Heart left ventricle (tissue), 16 donors: ENCODE measurements around the gene GTF3C1. TPM values are rescaled to one million over a fixed set of nuclear protein-coding genes. Genes with fewer than 3 reads are reported as not detected.
A peak's percentile ranks its signal among the peaks of the same experiment; 100 is the strongest.
"Not testable (repeated sequence)": the region's sequence is repeated elsewhere in the genome, so short reads cannot be mapped to it uniquely, and the experiment has no call there.

ENCODE experiments used
- ATAC-seq, 4 donors: fragments of 200-7000 bp; cut with Tn5 transposase; one replicate each; pipeline ENCODE4 v1.9.1; 2020 to 2022; ENCODE audit warnings: moderate library complexity in 4 of 4, mild to moderate bottlenecking in 3 of 4, moderate number of reproducible peaks in 1 of 4
- DNase-seq, 5 donors: peaks; one replicate each; pipeline ENCODE4 v3.0.0-alpha.2; 2020
- H3K27ac ChIP-seq, 12 donors: fragments of 200-600 bp; sonication (generic) in 4 of 12; one replicate each; pipeline versions ENCODE4 v1.5.0 to v1.8.0; 2016 to 2022; ENCODE audit warnings: mild to moderate bottlenecking in 2 of 12
- H3K27me3 ChIP-seq, 9 donors: fragments of 200-600 bp; sonication (generic) in 2 of 9; one replicate each; pipeline versions ENCODE4 v1.5.1 to v1.8.0; 2016 to 2022; ENCODE audit warnings: mild to moderate bottlenecking in 3 of 9
- H3K36me3 ChIP-seq, 9 donors: fragments of 200-600 bp; sonication (generic) in 2 of 9; one replicate each; pipeline versions ENCODE4 v1.5.0 to v1.8.0; 2018 to 2022; ENCODE audit warnings: mild to moderate bottlenecking in 2 of 9
- H3K4me1 ChIP-seq, 12 donors: fragments of 200-600 bp; sonication (generic) in 4 of 12; one replicate each; pipeline versions ENCODE4 v1.5.0 to v1.8.0; 2016 to 2022; ENCODE audit warnings: mild to moderate bottlenecking in 3 of 12
- H3K4me3 ChIP-seq, 12 donors: fragments of 200-600 bp; sonication (generic) in 4 of 12; one replicate each; pipeline versions ENCODE4 v1.5.0 to v1.8.0; 2017 to 2022; ENCODE audit warnings: mild to moderate bottlenecking in 9 of 12, moderate library complexity in 4 of 12
- H3K9me3 ChIP-seq, 12 donors: fragments of 200-600 bp; sonication (generic) in 4 of 12; one replicate each; pipeline versions ENCODE4 v1.5.0 to v1.8.0; 2016 to 2022; ENCODE audit warnings: mild to moderate bottlenecking in 1 of 12
- CTCF ChIP-seq, 12 donors: fragments of 200-600 bp; sonication (generic) in 4 of 12; IDR thresholded peaks; one replicate each; pipeline versions ENCODE4 v1.5.0 to v1.8.0; 2018 to 2022; ENCODE audit warnings: antibody characterized with exemption in 12 of 12, mild to moderate bottlenecking in 5 of 12
- POLR2A ChIP-seq, 2 donors: fragments of 450-650 bp; IDR thresholded peaks; one replicate each; pipeline ENCODE4 v1.6.1; 2017; ENCODE audit warnings: antibody characterized with exemption in 2 of 2, mild to moderate bottlenecking in 2 of 2, moderate library complexity in 2 of 2
- WGBS, 4 donors: extraction: QIAGEN DNeasy Blood & Tissue Kit in 2 of 4; methylation state at CpG; one replicate each; pipeline versions ENCODE4 v1.1.5 to v1.1.7; 2013 to 2018; 5-methylcytosine and 5-hydroxymethylcytosine counted together
- intact Hi-C, 10 donors: fragments of 100-400 bp; cut with DNase I; formaldehyde crosslinking; loops; one replicate each; pipeline versions ENCODE4 v1.11.1 to v1.14.2; 2022
- polyA plus RNA-seq, 2 donors: library from polyadenylated mRNA; stranded (reverse); fragments of 200-250 nt; gene quantifications; one replicate each; pipeline ENCODE4 v1.2.3, GENCODE V29; 2013
- total RNA-seq, 9 donors: library from RNA; depleted of rRNA in 2 of 9; stranded (reverse); fragments of >200 nt in 2 of 9; fragmentation: NEBNext Ultra II Directional in 3 of 9; extraction: Animal tissue kit (Norgen Biotek cat#: 25700) in 3 of 9; gene quantifications; one replicate each; pipeline versions ENCODE4 v1.1.0 to v1.2.4, GENCODE V29; 2016 to 2023
- donor health status: ischemic (EF 13 %, LVEDD 7.1; RV severe dilation, severe dysfunction).
- donor health status: healthy with polysubstance abuse.
- donor health status: DM: no; HTN: yes; CAD: no.
- donor health status: DM: no; HTN: no; CAD: no.
- donor health status: ischemic (EF 25% LVEDD 6.9; RV normal size, moderate dysfunction).
- donor health status: ischemic (EF 25% LVEDD 5.7; RV mildly dilated, moderate dysfunction).
- donor health status: healthy.
- donor health status: DM: yes; HTN: yes; CAD: no.
- donor health status: ischemic (EF 35%, LVEDD 5.7; RV mildly dilated, moderate dysfunction).
- donor health status: nonischemic (EF 11% LVEDD 7.7; RV severe dilation, severe dysfunction).
- donor health status: DM: yes; HTN: yes; CAD: no.
- donor health status: PGD.
- donor health status: ischemic (EF 29% LVEDD 5.4; RV normal size, mild dysfunction).
- donor health status: nonischemic (EF 23%, LVEDD 6.1; RV moderate dilation, normal function).

GTF3C1 gene
- total and polyA plus RNA-seq, 11 donors, result 48.1 to 80.3 (median 69.5) TPM

GRCh38 chr16:27433636-27434035 is 116.1 kb downstream of the GTF3C1 start:
- DNase-seq (peak in 2 of 5 donors; percentile 1 to 5), ATAC-seq (no peak)
- H3K9me3 ChIP-seq, result no peaks in the 10 kb centered on the region
- intact Hi-C loops, result no loop called here
- peaks cover 0 to 19% (median 0%) of the 10 kb centered on the region in 9 donors for H3K27me3 ChIP-seq
- peaks cover 0 to 11% (median 0%) of the 10 kb centered on the region in 9 donors for H3K36me3 ChIP-seq
- WGBS, 4 donors, result 57 to 74% (median 65%) methylated on average over 8 of the region's 8 CpGs
- H3K27ac ChIP-seq, result no peak overlapping the region
- TF ChIP-seq POLR2A (IDR thresholded peaks at IDR 0.05) (no peak), CTCF (IDR thresholded peaks at IDR 0.05) (no peak)
- no peak overlapping the region for H3K4me3 ChIP-seq
- H3K4me1 ChIP-seq, result peaks cover 0 to 28% (median 0%) of the 10 kb centered on the region in 12 donors

DNA sequence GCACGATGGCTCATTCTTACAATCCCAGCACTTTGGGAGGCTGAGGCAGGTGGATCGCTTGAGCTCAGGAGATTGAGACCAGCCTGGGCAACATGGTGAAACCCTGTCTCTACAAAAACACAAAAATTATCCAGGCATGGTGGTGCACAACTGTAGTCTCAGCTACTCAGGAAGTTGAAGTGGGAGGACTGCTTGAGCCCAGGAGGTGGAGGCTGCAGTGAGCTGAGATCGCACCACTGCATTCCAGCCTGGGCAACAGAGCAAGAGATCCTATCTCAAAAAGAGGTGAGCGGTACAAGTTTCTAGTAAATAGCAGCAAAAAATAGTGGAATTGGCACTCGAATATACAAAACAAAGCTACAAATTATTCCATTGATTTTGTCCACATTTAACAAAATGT is 116.5 kb downstream of the GTF3C1 start:
- H3K4me3 ChIP-seq, DNase-seq, ATAC-seq, H3K27ac ChIP-seq, H3K9me3 ChIP-seq, intact Hi-C loops: not testable (repeated sequence)
- H3K4me1 ChIP-seq, result peaks cover 0 to 28% (median 0%) of the 10 kb centered on the region in 12 donors
- H3K36me3 ChIP-seq, result peaks cover 0 to 11% (median 0%) of the 10 kb centered on the region in 9 donors
- peaks cover 0 to 23% (median 0%) of the 10 kb centered on the region in 9 donors for H3K27me3 ChIP-seq
- 72 to 80% (median 75%) methylated on average over 5 of the region's 5 CpGs for WGBS, 4 donors

GRCh38 chr16:27432558-27432957 is 117.2 kb downstream of the GTF3C1 start:
- Histone ChIP-seq H3K27ac (no peak overlapping the region), H3K36me3 (peaks cover 0 to 6% (median 0%) of the 10 kb centered on the region in 9 donors), H3K9me3 (no peaks in the 10 kb centered on the region), H3K4me3 (no peak overlapping the region), H3K27me3 (peaks cover 0 to 26% (median 0%) of the 10 kb centered on the region in 9 donors), H3K4me1 (peaks cover 0 to 28% (median 0%) of the 10 kb centered on the region in 12 donors)
- no peak for TF ChIP-seq POLR2A (IDR thresholded peaks at IDR 0.05)
- no peak for TF ChIP-seq CTCF (IDR thresholded peaks at IDR 0.05)
- peak in 1 of 5 donors; percentile 4 for DNase-seq
- 40 to 47% (median 44%) methylated on average over 6 of the region's 6 CpGs for WGBS, 4 donors
- intact Hi-C loops, result no loop called here
- ATAC-seq, result no peak

DNA sequence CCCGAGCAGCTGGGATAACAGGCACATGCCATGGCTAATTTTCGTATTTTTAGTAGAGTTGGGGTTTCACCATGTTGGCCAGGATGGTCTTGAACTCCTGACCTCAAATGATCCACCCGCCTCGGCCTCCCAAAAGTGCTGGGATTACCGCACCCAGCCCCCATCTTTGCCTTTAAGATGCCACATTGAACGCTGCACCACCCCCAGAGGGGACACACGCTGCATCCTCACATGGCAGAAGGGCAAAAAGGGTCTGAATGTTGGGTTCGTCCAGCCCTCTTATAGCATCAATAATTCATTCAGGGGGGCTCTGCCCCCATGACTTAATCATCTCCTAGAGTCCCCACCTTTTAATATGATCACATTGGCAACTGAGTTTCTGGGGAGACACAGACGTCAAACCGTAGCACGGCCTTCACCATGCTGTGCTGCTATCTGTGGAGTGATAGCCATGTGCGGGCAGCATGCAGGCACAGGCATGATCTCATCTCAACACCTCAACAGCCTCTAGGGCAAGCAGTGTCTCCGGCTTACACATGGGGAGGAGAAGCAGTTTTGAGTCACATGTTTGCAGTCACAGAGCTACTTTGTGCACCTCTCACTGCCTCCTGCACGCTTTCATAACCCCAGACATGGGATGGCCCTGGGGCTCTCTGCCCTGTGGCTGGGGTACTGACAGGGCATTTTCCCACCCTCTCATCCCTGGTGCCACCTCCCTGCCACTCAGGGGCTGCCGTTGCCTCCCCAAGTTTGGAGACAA is 117.8 kb downstream of the GTF3C1 start:
- ATAC-seq (no peak), DNase-seq (peak in 3 of 5 donors; percentile 2 to 29 (median 10))
- Histone ChIP-seq H3K4me3 (no peak overlapping the region), H3K27me3 (peaks cover 0 to 32% (median 0%) of the 10 kb centered on the region in 9 donors), H3K4me1 (peaks cover 0 to 29% (median 0%) of the 10 kb centered on the region in 12 donors), H3K9me3 (no peaks in the 10 kb centered on the region), H3K36me3 (peaks cover 0 to 6% (median 0%) of the 10 kb centered on the region in 9 donors), H3K27ac (no peak overlapping the region)
- no peak for TF ChIP-seq POLR2A (IDR thresholded peaks at IDR 0.05)
- TF ChIP-seq CTCF (IDR thresholded peaks at IDR 0.05), result no peak
- 70 to 82% (median 71%) methylated on average over 15 of the region's 15 CpGs for WGBS, 4 donors
- intact Hi-C loops, result no loop called here
